K562 (cell line): ENCODE data around the gene FOSL2. TPM values are rescaled to one million over a fixed set of nuclear protein-coding genes. Genes with fewer than 3 reads are reported as not detected.

Source experiments
- CTBP1 ChIP-seq: fragments of 450-650 bp; IDR thresholded peaks from 2 replicates; pipeline ENCODE4 v1.6.1; 2016; ENCODE audit warnings: borderline replicate concordance
- EZH2 ChIP-seq: IDR thresholded peaks from 2 replicates; pipeline ENCODE4 v1.6.1; 2012; ENCODE audit warnings: low read depth, mild to moderate bottlenecking, inconsistent platforms, low read length, borderline replicate concordance
- FOXK2 ChIP-seq, 2 experiments: fragments of 450-650 bp; IDR thresholded peaks in 1 of 2; conservative IDR thresholded peaks in 1 of 2; 2 replicates each; pipeline ENCODE4 v1.6.1; 2016; ENCODE audit warnings: low read depth in 2 of 2, mild to moderate bottlenecking in 1 of 2
- KAT7 ChIP-seq: sonication (generic); formaldehyde crosslinking; IDR thresholded peaks from 2 replicates; pipeline ENCODE4 v1.8.0; 2022; ENCODE audit warnings: missing genetic modification reagents, mild to moderate bottlenecking, borderline replicate concordance
- MAFF ChIP-seq: IDR thresholded peaks from 2 replicates; pipeline ENCODE4 v1.6.1; 2012; ENCODE audit warnings: low read length, improper control_type of control experiment
- MTA2 ChIP-seq: fragments of 450-650 bp; IDR thresholded peaks from 2 replicates; pipeline ENCODE4 v1.6.1; 2016; ENCODE audit warnings: low read depth
- NR3C1 ChIP-seq: sonication (generic); formaldehyde crosslinking; IDR thresholded peaks from 2 replicates; pipeline ENCODE4 v1.8.1; 2022; ENCODE audit warnings: missing genetic modification reagents
- POLR3A ChIP-seq: IDR thresholded peaks from 2 replicates; pipeline ENCODE4 v1.6.1; 2011; ENCODE audit warnings: borderline replicate concordance, mild to moderate bottlenecking, moderate library complexity; ENCODE audit not compliant: insufficient read length, insufficient read depth; ENCODE audit errors: extremely low read depth
- PTBP1 ChIP-seq: fragments of 200-400 bp; formaldehyde crosslinking; IDR thresholded peaks from 2 replicates; pipeline ENCODE4 v1.6.1; 2017; ENCODE audit warnings: low read depth, low read length
- PTTG1 ChIP-seq: fragments of 450-650 bp; IDR thresholded peaks from 2 replicates; pipeline ENCODE4 v1.6.1; 2016; ENCODE audit warnings: low read depth, mild to moderate bottlenecking, missing genetic modification characterization, missing compliant biosample characterization
- RUNX1 ChIP-seq: sonication (generic); IDR thresholded peaks from 2 replicates; pipeline ENCODE4 v1.6.1; 2016; ENCODE audit warnings: antibody characterized with exemption, low read depth
- SPI1 ChIP-seq: IDR thresholded peaks from 2 replicates; pipeline ENCODE4 v1.6.1; 2011; ENCODE audit warnings: low read depth, low read length, control low read depth, borderline replicate concordance
- TAF1 ChIP-seq: IDR thresholded peaks from 2 replicates; pipeline ENCODE4 v1.6.1; 2011; ENCODE audit warnings: mild to moderate bottlenecking, low read length, moderate library complexity; ENCODE audit not compliant: insufficient read depth, control insufficient read depth, severe bottlenecking; ENCODE audit errors: extremely low read depth
- TAF7 ChIP-seq: fragments of 450-650 bp; IDR thresholded peaks from 2 replicates; pipeline ENCODE4 v1.6.1; 2016; ENCODE audit warnings: missing genetic modification characterization, missing compliant biosample characterization
- TFAM ChIP-seq: fragments of 250-450 bp; sonication (Bioruptor Pico); conservative IDR thresholded peaks from 2 replicates; pipeline ENCODE4 v1.5.0; 2021; ENCODE audit warnings: mild to moderate bottlenecking, moderate library complexity
- WHSC1 ChIP-seq: IDR thresholded peaks from one replicate; pipeline ENCODE4 v1.6.1; 2012; ENCODE audit warnings: low read length, control low read depth, inconsistent platforms
- XRCC3 ChIP-seq: fragments of 450-650 bp; IDR thresholded peaks from 2 replicates; pipeline ENCODE4 v1.6.1; 2017; ENCODE audit warnings: mild to moderate bottlenecking, moderate library complexity
- ZKSCAN8 ChIP-seq: fragments of 200-800 bp; sonication (Bioruptor generic); IDR thresholded peaks from 2 replicates; pipeline ENCODE4 v1.6.1; 2016; ENCODE audit warnings: missing genetic modification characterization, missing compliant biosample characterization
- ZNF316 ChIP-seq: fragments of 450-650 bp; IDR thresholded peaks from 2 replicates; pipeline ENCODE4 v1.6.1; 2016
- polyA plus RNA-seq, 8 experiments: library from polyadenylated mRNA; depleted of rRNA in 4 of 8; stranded (reverse) in 5 of 8; unstranded in 3 of 8; fragments of >200 nt; fragmentation: Nextera tagmentation in 2 of 8; fragmentation: Illumina TruSeq in 1 of 8; extraction: Ambion mirVana in 2 of 8; extraction: Trizol in 1 of 8; gene quantifications; 2 replicates each; pipeline versions ENCODE4 v1.2.1 to v1.2.3, GENCODE V29; 2011 to 2014; ENCODE audit warnings: inconsistent platforms in 1 of 8, missing spikeins in 1 of 8
- total RNA-seq, 7 experiments: library from RNA; depleted of rRNA in 6 of 7; stranded (reverse); fragments of >200 nt in 6 of 7; fragmentation: Illumina TruSeq in 2 of 7; extraction: Trizol in 2 of 7; gene quantifications; 2 replicates each; pipeline versions ENCODE4 v1.2.1 to v1.2.3, GENCODE V29; 2011 to 2021; ENCODE audit warnings: low replicate concordance in 1 of 7
- TF ChIP-seq, protein P1 (sequence below), 3 experiments: fragments of 200-800 bp in 1 of 3; fragments of 250-450 bp in 1 of 3; fragments of 450-650 bp in 1 of 3; sonication (Bioruptor Pico) in 1 of 3; sonication (Bioruptor generic) in 1 of 3; formaldehyde crosslinking in 1 of 3; IDR thresholded peaks; 2 replicates each; pipeline versions ENCODE4 v1.6.1 to v1.8.0; 2016 to 2022; ENCODE audit warnings: mild to moderate bottlenecking in 2 of 3, missing genetic modification characterization in 2 of 3, missing compliant biosample characterization in 1 of 3, moderate library complexity in 1 of 3
- TF ChIP-seq, protein P2 (sequence below): fragments of 250-450 bp; sonication (Bioruptor Pico); IDR thresholded peaks from 2 replicates; pipeline ENCODE4 v1.4.0; 2020; ENCODE audit warnings: mild to moderate bottlenecking, moderate library complexity
- TF ChIP-seq, protein P3 (sequence below): fragments of 250-450 bp; sonication (Bioruptor Pico); IDR thresholded peaks from 2 replicates; pipeline ENCODE4 v1.8.0; 2022; ENCODE audit warnings: moderate library complexity, mild to moderate bottlenecking, inconsistent platforms

FOSL2 gene
- total and polyA plus RNA-seq, 9 of the 15 experiments (the other 6 are each of a cell fraction or from before 2014, with no cell fraction given) = 0.04 to 2.9 (median 0.80) TPM

DNA sequence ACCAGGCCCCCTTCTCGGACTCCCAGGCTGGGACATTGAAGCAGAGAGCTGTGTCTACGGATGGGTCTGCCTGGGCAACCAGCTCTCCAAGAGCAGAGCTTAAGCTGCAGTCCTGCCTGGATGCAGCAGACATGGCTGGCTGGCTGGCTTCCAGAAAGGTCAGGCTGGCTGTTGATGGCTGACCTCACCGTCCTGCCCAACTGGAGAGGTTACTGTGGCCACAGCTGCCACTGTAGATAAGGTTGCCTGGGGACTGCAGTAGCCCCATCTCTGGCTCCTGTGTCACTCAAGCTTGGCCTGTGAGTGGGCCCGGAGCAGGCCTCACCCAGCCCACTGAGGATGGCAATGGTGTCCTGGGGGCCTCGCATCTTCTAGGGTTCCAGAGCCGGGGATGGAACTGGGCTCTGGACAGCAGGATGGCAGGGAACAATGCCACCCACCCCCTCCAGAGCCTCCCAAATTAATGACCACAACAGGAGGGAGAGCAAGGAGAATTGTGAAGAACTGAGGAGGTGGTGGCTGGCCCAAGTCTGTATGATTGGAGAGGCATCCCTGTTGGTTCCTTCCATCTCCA, 37.0 kb upstream of the FOSL2 start (continued):
- TF ChIP-seq, protein P1, sequence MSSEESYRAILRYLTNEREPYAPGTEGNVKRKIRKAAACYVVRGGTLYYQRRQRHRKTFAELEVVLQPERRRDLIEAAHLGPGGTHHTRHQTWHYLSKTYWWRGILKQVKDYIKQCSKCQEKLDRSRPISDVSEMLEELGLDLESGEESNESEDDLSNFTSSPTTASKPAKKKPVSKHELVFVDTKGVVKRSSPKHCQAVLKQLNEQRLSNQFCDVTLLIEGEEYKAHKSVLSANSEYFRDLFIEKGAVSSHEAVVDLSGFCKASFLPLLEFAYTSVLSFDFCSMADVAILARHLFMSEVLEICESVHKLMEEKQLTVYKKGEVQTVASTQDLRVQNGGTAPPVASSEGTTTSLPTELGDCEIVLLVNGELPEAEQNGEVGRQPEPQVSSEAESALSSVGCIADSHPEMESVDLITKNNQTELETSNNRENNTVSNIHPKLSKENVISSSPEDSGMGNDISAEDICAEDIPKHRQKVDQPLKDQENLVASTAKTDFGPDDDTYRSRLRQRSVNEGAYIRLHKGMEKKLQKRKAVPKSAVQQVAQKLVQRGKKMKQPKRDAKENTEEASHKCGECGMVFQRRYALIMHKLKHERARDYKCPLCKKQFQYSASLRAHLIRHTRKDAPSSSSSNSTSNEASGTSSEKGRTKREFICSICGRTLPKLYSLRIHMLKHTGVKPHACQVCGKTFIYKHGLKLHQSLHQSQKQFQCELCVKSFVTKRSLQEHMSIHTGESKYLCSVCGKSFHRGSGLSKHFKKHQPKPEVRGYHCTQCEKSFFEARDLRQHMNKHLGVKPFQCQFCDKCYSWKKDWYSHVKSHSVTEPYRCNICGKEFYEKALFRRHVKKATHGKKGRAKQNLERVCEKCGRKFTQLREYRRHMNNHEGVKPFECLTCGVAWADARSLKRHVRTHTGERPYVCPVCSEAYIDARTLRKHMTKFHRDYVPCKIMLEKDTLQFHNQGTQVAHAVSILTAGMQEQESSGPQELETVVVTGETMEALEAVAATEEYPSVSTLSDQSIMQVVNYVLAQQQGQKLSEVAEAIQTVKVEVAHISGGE (CRISPR knock-in tag; IDR thresholded peaks at IDR 0.05) = peak in 1 of 3 experiments; percentile 69; a peak in 2 of 6 replicates
- TF ChIP-seq XRCC3 (no peak), FOXK2 (conservative IDR thresholded peaks at IDR 0.05 in 1 of 2, IDR thresholded peaks at IDR 0.05 in 1 of 2; ENCODE audit: low read depth in 2 of 2) (peak; percentile 65 to 67; a peak in 3 of 4 replicates), ZNF316 (no peak), NR3C1 (no peak), PTBP1 (no peak), MTA2 (peak; percentile 95), TAF1 (no peak), RUNX1 (peak; percentile 98), TAF7 (tag) (0 out of 2 replicates have a peak, but pooled peaks have one; percentile 2), POLR3A (no peak), SPI1 (no peak), KAT7 (no peak), EZH2 (no peak), MAFF (no peak), WHSC1 (no peak), TFAM (CRISPR knock-in tag) (no peak), PTTG1 (tag) (no peak), CTBP1 (peak; percentile 98), ZKSCAN8 (CRISPR knock-in tag) (no peak; the same call in 1 of the 2 replicates)
- TF ChIP-seq, protein P2, sequence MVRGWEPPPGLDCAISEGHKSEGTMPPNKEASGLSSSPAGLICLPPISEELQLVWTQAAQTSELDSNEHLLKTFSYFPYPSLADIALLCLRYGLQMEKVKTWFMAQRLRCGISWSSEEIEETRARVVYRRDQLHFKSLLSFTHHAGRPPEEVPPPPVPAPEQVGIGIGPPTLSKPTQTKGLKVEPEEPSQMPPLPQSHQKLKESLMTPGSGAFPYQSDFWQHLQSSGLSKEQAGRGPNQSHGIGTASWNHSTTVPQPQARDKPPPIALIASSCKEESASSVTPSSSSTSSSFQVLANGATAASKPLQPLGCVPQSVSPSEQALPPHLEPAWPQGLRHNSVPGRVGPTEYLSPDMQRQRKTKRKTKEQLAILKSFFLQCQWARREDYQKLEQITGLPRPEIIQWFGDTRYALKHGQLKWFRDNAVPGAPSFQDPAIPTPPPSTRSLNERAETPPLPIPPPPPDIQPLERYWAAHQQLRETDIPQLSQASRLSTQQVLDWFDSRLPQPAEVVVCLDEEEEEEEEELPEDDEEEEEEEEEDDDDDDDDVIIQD (CRISPR knock-in tag) = no peak
- TF ChIP-seq, protein P3, sequence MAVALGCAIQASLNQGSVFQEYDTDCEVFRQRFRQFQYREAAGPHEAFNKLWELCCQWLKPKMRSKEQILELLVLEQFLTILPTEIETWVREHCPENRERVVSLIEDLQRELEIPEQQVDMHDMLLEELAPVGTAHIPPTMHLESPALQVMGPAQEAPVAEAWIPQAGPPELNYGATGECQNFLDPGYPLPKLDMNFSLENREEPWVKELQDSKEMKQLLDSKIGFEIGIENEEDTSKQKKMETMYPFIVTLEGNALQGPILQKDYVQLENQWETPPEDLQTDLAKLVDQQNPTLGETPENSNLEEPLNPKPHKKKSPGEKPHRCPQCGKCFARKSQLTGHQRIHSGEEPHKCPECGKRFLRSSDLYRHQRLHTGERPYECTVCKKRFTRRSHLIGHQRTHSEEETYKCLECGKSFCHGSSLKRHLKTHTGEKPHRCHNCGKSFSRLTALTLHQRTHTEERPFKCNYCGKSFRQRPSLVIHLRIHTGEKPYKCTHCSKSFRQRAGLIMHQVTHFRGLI (CRISPR knock-in tag) = no peak
